BE2C (cell line): ENCODE data around the gene PRKCI.
"Not testable (repeated sequence)": the region's sequence is repeated elsewhere in the genome, so short reads cannot be mapped to it uniquely, and the experiment has no call there.

Source experiments
- DNase-seq: peaks from one replicate; pipeline ENCODE4 v3.0.0-alpha.2; 2020
- H3K27me3 ChIP-seq: fragments of 250-450 bp; sonication (Bioruptor Pico); 2 replicates; pipeline ENCODE4 v1.5.1; 2020; ENCODE audit warnings: mild to moderate bottlenecking
- H3K36me3 ChIP-seq: fragments of 250-450 bp; sonication (Bioruptor Pico); 2 replicates; pipeline ENCODE4 v1.5.1; 2020; ENCODE audit warnings: mild to moderate bottlenecking
- H3K4me1 ChIP-seq: fragments of 250-450 bp; sonication (Bioruptor Pico); 2 replicates; pipeline ENCODE4 v1.5.1; 2020
- H3K4me3 ChIP-seq: 2 replicates; pipeline ENCODE4 v1.5.1; 2011; ENCODE audit warnings: low read depth, low read length
- H3K9me3 ChIP-seq: fragments of 250-450 bp; sonication (Bioruptor Pico); 2 replicates; pipeline ENCODE4 v1.5.1; 2020
- CTCF ChIP-seq: IDR thresholded peaks from 2 replicates; pipeline ENCODE4 v1.5.1; 2012; ENCODE audit warnings: mild to moderate bottlenecking, low read depth, low read length

Gene PRKCI

DNA sequence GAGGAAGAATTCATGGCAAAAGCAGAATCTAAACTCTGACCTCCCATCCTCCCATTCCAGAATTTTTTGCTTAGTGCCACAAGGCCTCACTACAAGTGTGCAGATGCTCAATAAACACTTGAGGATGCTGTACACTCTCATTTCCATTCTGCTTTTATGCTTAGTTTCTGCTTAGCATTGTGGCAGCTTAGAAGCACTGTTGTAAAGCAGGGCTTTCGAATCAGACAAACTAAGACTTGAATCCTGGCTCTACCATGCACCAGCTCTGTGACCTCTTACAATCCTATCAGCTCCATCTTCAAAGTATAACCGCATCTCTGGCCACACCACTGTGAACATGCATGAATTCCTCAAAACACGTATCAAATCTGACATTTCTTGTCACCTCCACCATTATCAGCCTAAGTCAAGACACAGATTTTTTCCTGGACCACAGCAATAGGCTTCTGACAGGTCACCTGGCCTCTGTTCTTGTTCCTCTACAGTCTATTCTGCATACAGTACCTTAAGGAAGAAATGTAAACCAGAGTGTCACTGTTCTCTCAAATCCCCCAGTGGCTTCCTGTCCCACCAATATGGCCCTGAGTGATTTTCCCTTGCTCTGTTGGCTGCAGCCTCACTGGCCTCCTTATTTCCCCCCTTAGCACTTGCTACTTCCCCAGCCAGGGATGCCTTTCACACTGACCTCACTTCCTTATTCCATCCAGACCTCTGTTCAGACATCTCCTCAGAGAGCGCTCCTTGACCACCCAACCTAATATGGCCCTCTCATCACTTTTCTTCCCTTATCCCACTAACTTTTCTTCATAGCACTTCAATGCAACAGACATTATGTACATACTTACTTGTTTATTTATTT lies 32.6 kb upstream of the PRKCI start:
- no peak overlapping the region for H3K4me3 ChIP-seq

DNA sequence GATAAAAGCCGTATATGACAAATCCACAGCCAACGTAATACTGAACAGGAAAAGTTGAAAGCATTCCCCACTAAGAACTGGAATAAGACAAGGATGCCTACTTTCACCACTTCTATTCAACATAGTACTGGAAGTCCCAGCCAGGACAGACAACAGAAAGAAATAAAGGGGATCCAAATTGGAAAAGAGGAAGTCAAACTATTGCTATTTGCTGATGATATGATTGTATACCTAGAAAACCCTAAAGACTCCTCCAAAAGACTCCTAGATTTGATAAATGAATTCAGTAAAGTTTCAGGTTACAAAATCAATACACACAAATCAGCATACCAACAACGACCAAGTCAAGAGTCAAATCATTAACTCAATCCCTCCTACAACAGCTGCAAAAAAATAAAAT lies 26.5 kb upstream of the PRKCI start:
- not testable (repeated sequence) for H3K4me1 ChIP-seq, H3K27me3 ChIP-seq, H3K36me3 ChIP-seq, DNase-seq, H3K4me3 ChIP-seq, H3K9me3 ChIP-seq

More for the DNA sequence above, 32.6 kb upstream of the PRKCI start:
- H3K27me3 ChIP-seq: no peaks in the 10 kb centered on the region
- DNase-seq: no peak
- no peaks in the 10 kb centered on the region for H3K4me1 ChIP-seq
- TF ChIP-seq CTCF: no peak
- no peaks in the 10 kb centered on the region for H3K36me3 ChIP-seq
- H3K9me3 ChIP-seq: no peaks in the 10 kb centered on the region

GRCh38 chr3:170196833-170197232 lies 25.4 kb upstream of the PRKCI start:
- no peak for DNase-seq
- Histone ChIP-seq H3K4me3 (no peak overlapping the region), H3K4me1 (no peaks in the 10 kb centered on the region), H3K36me3 (no peaks in the 10 kb centered on the region), H3K9me3 (no peaks in the 10 kb centered on the region), H3K27me3 (peaks cover 8% of the 10 kb centered on the region)
- no peak for TF ChIP-seq CTCF

GRCh38 chr3:170200987-170201386 lies 21.2 kb upstream of the PRKCI start:
- peaks cover 3% of the 10 kb centered on the region; the same call in 1 of the 2 replicates for H3K4me1 ChIP-seq
- DNase-seq: no peak
- TF ChIP-seq CTCF: no peak
- peaks cover 5% of the 10 kb centered on the region for H3K27me3 ChIP-seq
- H3K4me3 ChIP-seq: no peak overlapping the region
- H3K36me3 ChIP-seq: no peaks in the 10 kb centered on the region
- H3K9me3 ChIP-seq: no peaks in the 10 kb centered on the region

DNA sequence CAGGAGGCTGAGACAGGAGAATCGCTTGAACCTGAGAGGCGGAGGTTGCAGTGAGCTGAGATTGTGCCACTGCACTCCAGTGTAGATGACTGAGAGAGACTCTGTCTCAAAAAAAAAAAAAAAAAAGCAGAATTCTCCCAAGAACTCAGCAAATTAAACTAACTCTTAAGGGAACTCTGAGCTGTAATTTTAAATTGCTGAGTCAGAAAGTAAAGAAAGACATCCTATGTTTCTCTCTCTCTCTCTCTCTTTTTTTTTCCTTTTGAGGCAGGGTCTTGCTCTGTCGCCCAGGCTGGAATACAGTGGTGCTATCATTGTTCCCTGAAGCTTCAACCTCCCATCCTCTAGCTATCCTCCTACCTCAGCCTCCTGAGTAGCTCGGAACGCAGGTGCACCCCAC lies 20.7 kb upstream of the PRKCI start:
- Histone ChIP-seq H3K4me3 (no peak overlapping the region), H3K9me3 (no peaks in the 10 kb centered on the region), H3K36me3 (no peaks in the 10 kb centered on the region), H3K4me1 (peaks cover 3% of the 10 kb centered on the region; the same call in 1 of the 2 replicates), H3K27me3 (peaks cover 5% of the 10 kb centered on the region)
- no peak for TF ChIP-seq CTCF
- no peak for DNase-seq

GRCh38 chr3:170203457-170203856 lies 18.8 kb upstream of the PRKCI start:
- TF ChIP-seq CTCF: no peak
- DNase-seq: no peak
- H3K4me3 ChIP-seq: no peak overlapping the region
- H3K27me3 ChIP-seq: peaks cover 5% of the 10 kb centered on the region
- H3K36me3 ChIP-seq: no peaks in the 10 kb centered on the region
- H3K9me3 ChIP-seq: no peaks in the 10 kb centered on the region
- peaks cover 3% of the 10 kb centered on the region; the same call in 1 of the 2 replicates for H3K4me1 ChIP-seq
